ENCODE results near the gene NCKAP5. TPM values are rescaled to one million over a fixed set of nuclear protein-coding genes. Genes with fewer than 3 reads are reported as not detected.

The NCKAP5 gene
- total and polyA plus RNA-seq, 2 of the 8 experiments (the other 6 are each of a cell fraction or from before 2014, with no cell fraction given), result 0.27 to 0.86 TPM

DNA sequence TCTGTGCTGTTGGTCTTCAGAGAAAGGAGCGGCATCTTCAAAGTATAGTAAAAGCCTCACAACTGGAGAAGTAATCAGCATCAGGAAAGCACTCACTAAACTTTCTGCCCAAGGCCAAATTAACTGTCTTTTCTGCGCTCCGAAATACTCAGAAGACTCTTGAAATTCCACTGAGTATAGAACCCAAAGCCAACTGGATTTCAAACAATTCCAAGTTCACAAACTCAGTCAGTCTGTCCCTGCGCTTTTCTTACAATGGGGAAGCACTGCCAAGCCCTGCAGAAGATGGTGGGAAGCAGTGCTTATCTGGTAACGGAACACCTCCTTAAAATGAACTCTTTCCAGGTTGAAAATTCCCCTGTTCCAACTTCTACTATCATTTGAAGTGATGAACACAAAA is 193.5 kb downstream of the NCKAP5 start:
- no peak overlapping the region for H4K91ac ChIP-seq (replicated peaks; ENCODE audit: insufficient read length, low read length)
- no peaks in the 10 kb centered on the region for H3K27me3 ChIP-seq (replicated peaks in 1 of 4; ENCODE audit: control insufficient read depth in 3 of 4, extremely low read depth in 1 of 4, insufficient read depth in 3 of 4, low read length in 3 of 4)
- no peak overlapping the region for H3K23ac ChIP-seq (ENCODE audit: insufficient read length)
- H2BK15ac ChIP-seq (ENCODE audit: low read length), result no peak overlapping the region
- ChIA-PET POLR2A (ENCODE audit: partially characterized antibody) (no interaction called here), CTCF (ENCODE audit: partially characterized antibody) (no interaction called here)
- no peaks in the 10 kb centered on the region for H3K9me3 ChIP-seq (ENCODE audit: insufficient read depth in 2 of 2, low read depth in 1 of 2, low read length in 1 of 2)
- no peak overlapping the region for H2AK5ac ChIP-seq (ENCODE audit: low read depth, low read length)
- H2BK120ac ChIP-seq (replicated peaks; ENCODE audit: low read depth, low read length), result no peak overlapping the region
- FAIRE-seq, result no peak
- H3K36me3 ChIP-seq (ENCODE audit: control insufficient read depth in 2 of 4, insufficient read depth in 4 of 4, low read length in 3 of 4), result no peaks in the 10 kb centered on the region
- H4K20me1 ChIP-seq (replicated peaks in 1 of 2; ENCODE audit: control insufficient read depth in 1 of 2, insufficient read depth in 2 of 2, low read length in 2 of 2), result no peaks in the 10 kb centered on the region
- no peak overlapping the region for H2BK5ac ChIP-seq (ENCODE audit: low read depth, low read length)
- H4K8ac ChIP-seq (ENCODE audit: extremely low read depth, insufficient read depth, low read length), result no peak overlapping the region
- H3K56ac ChIP-seq (replicated peaks; ENCODE audit: insufficient read length, low read depth, low read length), result no peak overlapping the region
- 95% methylated on average over 5 of the region's 5 CpGs; no CpG with 5 or more reads in 1 of the 2 experiments for WGBS, 2 experiments (ENCODE audit: extremely low coverage in 1 of 2, insufficient coverage in 1 of 2, insufficient read length in 1 of 2, insufficient replicate concordance in 2 of 2, low coverage in 1 of 2, low lambda C conversion rate in 2 of 2, missing lambda C conversion rate in 1 of 2)
- no peaks in the 10 kb centered on the region for H3K79me2 ChIP-seq (ENCODE audit: control insufficient read depth in 1 of 2, insufficient read depth in 2 of 2, low read length in 2 of 2)
- H2BK12ac ChIP-seq (ENCODE audit: low read depth, low read length), result no peak overlapping the region
- TF ChIP-seq RNF2 (IDR thresholded peaks at IDR 0.05; ENCODE audit: borderline replicate concordance, low read depth, low read length, missing control alignments, poor library complexity, severe bottlenecking) (no peak), RBBP5 (IDR thresholded peaks at IDR 0.05; ENCODE audit: borderline replicate concordance, low read depth, low read length) (no peak), BACH1 (IDR thresholded peaks at IDR 0.05; ENCODE audit: low read length) (no peak), TEAD4 (IDR thresholded peaks at IDR 0.05; ENCODE audit: low read depth, low read length) (no peak), HDAC6 (IDR thresholded peaks at IDR 0.05; ENCODE audit: low read depth, low read length) (no peak), SRF (IDR thresholded peaks at IDR 0.05; ENCODE audit: low read depth, low read length) (no peak)
- no peak overlapping the region for H4K5ac ChIP-seq (ENCODE audit: insufficient read length, low read depth, low read length)
- H3K4ac ChIP-seq (replicated peaks; ENCODE audit: insufficient read length, low read depth, low read length), result no peak overlapping the region
- H3K9ac ChIP-seq (replicated peaks in 1 of 4; ENCODE audit: extremely low read depth in 1 of 4, low read depth in 3 of 4, low read length in 3 of 4), result no peak overlapping the region
- H3K4me3 ChIP-seq (ENCODE audit: extremely low read depth in 1 of 4, insufficient read depth in 2 of 4, low read depth in 3 of 4, low read length in 4 of 4), result no peak overlapping the region
- no peak for DNase-seq (ENCODE audit: low read depth in 1 of 2, low spot score in 2 of 2)
- H3K4me1 ChIP-seq (replicated peaks in 1 of 4; ENCODE audit: control insufficient read depth in 3 of 4, insufficient read depth in 4 of 4, low read length in 3 of 4), result peaks cover 0 to 8% (median 3%) of the 10 kb centered on the region in 4 experiments; a peak in 4 of 7 replicates
- H3K14ac ChIP-seq (ENCODE audit: insufficient read length), result no peak overlapping the region
- H2AFZ ChIP-seq (ENCODE audit: low read length), result no peak overlapping the region
- no peak overlapping the region for H2BK20ac ChIP-seq (ENCODE audit: low read length)
- no peaks in the 10 kb centered on the region; the same call in 1 of the 2 replicates for H3K23me2 ChIP-seq (ENCODE audit: low read depth, low read length)
- no peak overlapping the region for H3K4me2 ChIP-seq (ENCODE audit: insufficient read depth in 1 of 2, low read depth in 2 of 2, low read length in 2 of 2)
- H3K27ac ChIP-seq (ENCODE audit: low read depth, low read length), result no peak overlapping the region
- no peak overlapping the region for H3K18ac ChIP-seq (ENCODE audit: extremely low read depth, low read length)
- H3K79me1 ChIP-seq (ENCODE audit: low read depth, low read length), result no peaks in the 10 kb centered on the region
